Fibroblast of lung (primary cell): ENCODE measurements around the gene ARMC8.

ENCODE experiments used
- EZH2 ChIP-seq: IDR thresholded peaks from 2 replicates; pipeline ENCODE4 v1.5.1; 2012; ENCODE audit warnings: low read length, control low read depth, mild to moderate bottlenecking; ENCODE audit errors: missing control alignments
- TF ChIP-seq, protein P1 (sequence below), 2 donors: IDR thresholded peaks in 1 of 2; conservative IDR thresholded peaks in 1 of 2; 1 replicate in 1 of 2; 2 replicates in 1 of 2; pipeline ENCODE4 v1.5.1; 2011 to 2012; ENCODE audit warnings: low read length in 2 of 2, control low read depth in 1 of 2, inconsistent platforms in 1 of 2, low read depth in 1 of 2, mild to moderate bottlenecking in 1 of 2

GRCh38 chr3:138242466-138242865 lies 55.4 kb downstream of the ARMC8 start:
- no peak for TF ChIP-seq EZH2
- TF ChIP-seq, protein P1, sequence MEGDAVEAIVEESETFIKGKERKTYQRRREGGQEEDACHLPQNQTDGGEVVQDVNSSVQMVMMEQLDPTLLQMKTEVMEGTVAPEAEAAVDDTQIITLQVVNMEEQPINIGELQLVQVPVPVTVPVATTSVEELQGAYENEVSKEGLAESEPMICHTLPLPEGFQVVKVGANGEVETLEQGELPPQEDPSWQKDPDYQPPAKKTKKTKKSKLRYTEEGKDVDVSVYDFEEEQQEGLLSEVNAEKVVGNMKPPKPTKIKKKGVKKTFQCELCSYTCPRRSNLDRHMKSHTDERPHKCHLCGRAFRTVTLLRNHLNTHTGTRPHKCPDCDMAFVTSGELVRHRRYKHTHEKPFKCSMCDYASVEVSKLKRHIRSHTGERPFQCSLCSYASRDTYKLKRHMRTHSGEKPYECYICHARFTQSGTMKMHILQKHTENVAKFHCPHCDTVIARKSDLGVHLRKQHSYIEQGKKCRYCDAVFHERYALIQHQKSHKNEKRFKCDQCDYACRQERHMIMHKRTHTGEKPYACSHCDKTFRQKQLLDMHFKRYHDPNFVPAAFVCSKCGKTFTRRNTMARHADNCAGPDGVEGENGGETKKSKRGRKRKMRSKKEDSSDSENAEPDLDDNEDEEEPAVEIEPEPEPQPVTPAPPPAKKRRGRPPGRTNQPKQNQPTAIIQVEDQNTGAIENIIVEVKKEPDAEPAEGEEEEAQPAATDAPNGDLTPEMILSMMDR (conservative IDR thresholded peaks at IDR 0.05 in 1 of 2, IDR thresholded peaks at IDR 0.05 in 1 of 2; ENCODE audit: low read depth in 1 of 2, low read length in 2 of 2): no peak
